HG03108 (cell line): ENCODE data around the gene FCN3.
"Not testable (repeated sequence)": the region's sequence is repeated elsewhere in the genome, so short reads cannot be mapped to it uniquely, and the experiment has no call there.

Experiments
- ATAC-seq: cut with Tn5 transposase; IDR thresholded peaks from one replicate; pipeline ENCODE4 v1.9.1; 2021; ENCODE audit warnings: moderate library complexity; ENCODE audit not compliant: unreplicated experiment

The FCN3 gene

GRCh38 chr1:27374362-27375086 is at the start of gene FCN3:
TSS of gene FCN3 (minus strand) at chr1:27374824. CDS start at chr1:27374818, 6 bp downstream.
- ATAC-seq, result no peak

GRCh38 chr1:27423709-27424108 is 49.1 kb upstream of the FCN3 start:
- no peak for ATAC-seq

GRCh38 chr1:27418326-27419185 is 43.9 kb upstream of the FCN3 start:
- peak; percentile 58 for ATAC-seq

- no peak for ATAC-seq
Measured at GRCh38 chr1:27417713-27418112, 43.1 kb upstream of the FCN3 start.

- no peak for ATAC-seq
Measured at GRCh38 chr1:27416387-27417111, 41.9 kb upstream of the FCN3 start.

- ATAC-seq, result no peak
Measured at GRCh38 chr1:27414091-27414490, 39.5 kb upstream of the FCN3 start.

GRCh38 chr1:27413004-27413403 is 38.4 kb upstream of the FCN3 start:
- ATAC-seq, result no peak

- no peak for ATAC-seq
Measured at GRCh38 chr1:27412502-27412901, 37.9 kb upstream of the FCN3 start.

DNA sequence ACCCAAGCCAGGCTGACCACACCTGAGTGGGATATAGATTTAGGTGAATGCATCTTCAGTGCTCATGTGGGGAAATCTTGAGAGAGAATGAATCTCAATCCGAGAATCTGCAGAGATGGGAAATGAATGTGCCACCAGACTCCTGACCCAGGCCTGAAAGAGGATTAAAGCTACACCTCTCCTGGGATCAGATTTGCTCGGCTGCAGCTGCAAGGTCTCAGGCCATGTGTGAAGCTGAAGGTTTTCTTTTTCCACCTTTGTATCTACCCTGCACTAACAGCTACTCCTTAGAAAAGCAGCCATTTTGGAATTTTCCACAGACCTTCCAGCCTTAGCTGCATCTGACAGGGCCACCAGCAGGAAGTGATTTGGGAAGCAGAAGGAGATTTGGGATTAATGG is 36.1 kb upstream of the FCN3 start:
- no peak for ATAC-seq

- no peak for ATAC-seq
Measured at GRCh38 chr1:27409669-27410068, 35.0 kb upstream of the FCN3 start.

DNA sequence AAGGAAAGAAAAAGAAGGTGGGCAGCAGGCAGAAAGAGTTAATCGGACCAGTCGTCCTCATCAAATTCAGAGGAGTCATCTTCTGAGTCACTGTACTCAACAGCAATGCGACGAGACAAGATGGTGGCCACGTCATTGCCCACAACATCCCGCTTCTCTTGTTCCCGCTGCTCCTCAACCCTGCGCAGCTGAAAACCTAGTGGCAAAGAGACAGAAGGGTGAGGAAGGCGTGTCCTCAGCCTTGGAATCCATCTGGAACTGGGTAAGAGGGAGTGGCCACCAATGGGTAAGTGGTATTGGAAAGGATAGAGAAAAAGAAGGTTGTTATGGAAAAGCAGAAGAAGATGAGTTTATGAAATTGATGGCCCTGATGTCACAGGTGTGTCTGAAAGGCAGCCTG is 33.5 kb upstream of the FCN3 start:
- no peak for ATAC-seq

GRCh38 chr1:27406791-27407190 is 32.2 kb upstream of the FCN3 start:
- not testable (repeated sequence) for ATAC-seq

DNA sequence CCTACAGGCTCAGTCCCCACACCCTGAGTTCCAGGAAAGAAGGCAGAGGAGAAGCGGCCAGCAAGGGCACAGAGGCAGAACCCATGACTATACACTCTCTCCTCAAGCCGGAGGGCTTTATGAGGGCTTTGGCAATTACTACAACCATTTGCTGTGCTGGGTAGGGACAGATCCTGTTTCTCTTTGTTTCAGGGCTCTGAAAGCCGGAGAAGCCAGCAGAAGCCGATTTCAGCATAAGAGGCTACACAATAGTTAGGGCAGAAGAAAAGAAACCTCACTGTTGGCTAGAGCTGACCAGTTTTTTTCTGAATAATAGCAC is 31.7 kb upstream of the FCN3 start:
- ATAC-seq, result no peak

DNA sequence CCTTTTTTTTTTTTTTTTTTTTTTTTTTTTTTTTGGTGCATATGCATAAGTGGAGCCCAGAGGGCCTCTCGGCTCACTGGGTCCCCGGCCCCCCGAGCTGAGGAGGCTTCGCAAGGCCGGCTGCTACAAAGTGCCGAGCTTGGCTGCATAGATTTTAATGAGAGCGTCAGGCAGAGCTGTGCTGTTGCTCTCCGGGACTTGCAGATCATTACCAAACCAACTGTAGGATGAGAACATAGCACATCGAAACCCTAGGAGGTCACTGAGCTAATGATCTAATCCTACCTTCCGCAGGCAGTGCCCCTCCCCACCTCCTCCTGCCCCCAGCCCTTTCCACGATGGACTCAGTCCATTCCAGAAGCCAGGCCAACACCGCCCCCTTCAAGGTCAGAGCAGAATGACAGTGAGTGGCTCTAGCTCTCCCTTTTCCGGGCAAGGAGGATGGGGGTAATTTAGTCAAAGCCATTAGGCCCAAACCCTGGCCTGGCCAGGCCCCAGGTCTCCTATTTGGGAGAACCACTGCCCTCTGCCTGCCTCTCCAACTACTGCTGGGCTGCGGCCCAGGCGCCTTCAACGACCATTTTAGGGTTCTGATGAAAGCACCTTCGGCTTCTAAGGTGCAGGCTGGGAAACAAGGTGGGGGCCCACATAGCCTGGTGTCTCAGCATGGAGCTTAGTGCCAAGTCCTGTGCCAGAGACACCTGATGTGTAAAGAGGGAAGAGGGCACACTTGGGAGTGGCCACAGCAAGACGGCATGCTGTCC is 31.2 kb upstream of the FCN3 start:
- ATAC-seq, result not testable (repeated sequence)

DNA sequence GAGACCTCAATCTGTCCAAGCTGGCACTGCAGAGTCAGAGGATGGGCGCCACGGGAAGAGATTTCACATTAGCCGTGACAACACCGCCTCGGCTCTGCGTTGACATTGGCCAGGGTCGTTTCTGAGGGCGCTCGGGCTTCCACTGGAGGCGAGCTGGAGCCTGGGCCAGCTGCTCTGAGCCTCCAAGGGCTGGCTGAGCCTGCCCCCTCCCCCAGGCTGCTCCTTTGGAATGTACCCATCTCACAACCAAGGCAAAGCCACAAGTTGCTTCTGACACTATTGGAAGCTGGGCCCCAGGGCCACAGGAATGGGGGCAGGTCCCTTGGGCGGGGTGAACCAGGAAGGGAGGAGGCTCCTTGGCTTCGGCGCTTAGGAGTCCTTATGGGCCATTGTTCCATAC is 30.4 kb upstream of the FCN3 start:
- no peak for ATAC-seq

- no peak for ATAC-seq
Measured at GRCh38 chr1:27403931-27404330, 29.3 kb upstream of the FCN3 start.

GRCh38 chr1:27403065-27403726 is 28.6 kb upstream of the FCN3 start:
- peak; percentile 54 for ATAC-seq

GRCh38 chr1:27402349-27402754 is 27.7 kb upstream of the FCN3 start:
- ATAC-seq, result no peak

GRCh38 chr1:27400963-27401341 is 26.3 kb upstream of the FCN3 start:
- ATAC-seq, result no peak
